Activated CD8-positive, alpha-beta T cell treated with anti-CD3 and anti-CD28 coated beads, Interleukin-2, amount 10 ng/mL, durations not matched to agents 7 days and 5 days (primary cell): ENCODE data around the gene GK2. TPM values are rescaled to one million over a fixed set of nuclear protein-coding genes. Genes with fewer than 3 reads are reported as not detected.

Experiments
- ATAC-seq: fragments of 150-1000 bp; cut with Tn5 transposase; one replicate; pipeline ENCODE4 v1.10.0; 2021; ENCODE audit warnings: moderate library complexity
- CTCF ChIA-PET: fragments of 350-600 bp; sonication (Branson Sonifier 250); formaldehyde crosslinking; loops from one replicate; lab custom pipeline; 2021; ENCODE audit warnings: antibody characterized with exemption; lab: Charles Lee
- POLR2A ChIA-PET: fragments of 350-600 bp; sonication (Branson Sonifier 250); formaldehyde crosslinking; loops from one replicate; lab custom pipeline; 2021; ENCODE audit warnings: antibody characterized with exemption; lab: Charles Lee
- DNase-seq: peaks from one replicate; pipeline ENCODE4 v3.0.0-alpha.2; 2020
- H3K27ac Mint-ChIP-seq: one replicate; pipeline ENCODE4 v1.8.0; 2021; ENCODE audit warnings: mild to moderate bottlenecking, mixed read lengths
- H3K27me3 Mint-ChIP-seq: one replicate; pipeline ENCODE4 v1.8.0; 2021; ENCODE audit warnings: low read depth, mixed read lengths
- H3K36me3 Mint-ChIP-seq: one replicate; pipeline ENCODE4 v1.8.0; 2021; ENCODE audit warnings: low read depth, mixed read lengths
- H3K4me1 Mint-ChIP-seq: one replicate; pipeline ENCODE4 v1.8.0; 2021; ENCODE audit warnings: low read depth, mixed read lengths
- H3K4me3 Mint-ChIP-seq: one replicate; pipeline ENCODE4 v1.8.0; 2021; ENCODE audit warnings: mild to moderate bottlenecking, mixed read lengths
- H3K9me3 Mint-ChIP-seq: one replicate; pipeline ENCODE4 v1.8.0; 2022; ENCODE audit warnings: mixed read lengths; ENCODE audit not compliant: insufficient read depth
- total RNA-seq, 2 experiments: library from RNA; stranded (reverse); gene quantifications; one replicate each; pipeline ENCODE4 v1.2.3, GENCODE V29; 2021

The GK2 gene
- total RNA-seq, 2 experiments from 2014 or later: not detected

GRCh38 chr4:79413886-79414285 is 5.9 kb upstream of the GK2 start:
- no peaks in the 10 kb centered on the region for H3K9me3 Mint-ChIP-seq
- H3K4me3 Mint-ChIP-seq: no peak overlapping the region
- no peak for DNase-seq

GRCh38 chr4:79413032-79413885 is 5.2 kb upstream of the GK2 start:
- Mint-ChIP-seq H3K36me3 (no peaks in the 10 kb centered on the region), H3K27ac (no peak overlapping the region), H3K27me3 (no peaks in the 10 kb centered on the region), H3K9me3 (peaks cover 4% of the 10 kb centered on the region), H3K4me3 (no peak overlapping the region), H3K4me1 (no peaks in the 10 kb centered on the region)
- ChIA-PET CTCF (no interaction called here), POLR2A (no interaction called here)
- no peak for DNase-seq
- ATAC-seq: no peak

More at GRCh38 chr4:79413886-79414285, 5.9 kb upstream of the GK2 start:
- H3K27me3 Mint-ChIP-seq: no peaks in the 10 kb centered on the region
- no peak overlapping the region for H3K27ac Mint-ChIP-seq
- CTCF ChIA-PET: no interaction called here
- POLR2A ChIA-PET: no interaction called here
- no peak for ATAC-seq
- no peaks in the 10 kb centered on the region for H3K36me3 Mint-ChIP-seq
- no peaks in the 10 kb centered on the region for H3K4me1 Mint-ChIP-seq

GRCh38 chr4:79404666-79405065 is 3.4 kb downstream of the GK2 start:
- H3K9me3 Mint-ChIP-seq: peaks cover 4% of the 10 kb centered on the region
- DNase-seq (no peak), ATAC-seq (no peak)
- H3K36me3 Mint-ChIP-seq: no peaks in the 10 kb centered on the region
- ChIA-PET CTCF (no interaction called here), POLR2A (no interaction called here)
- no peak overlapping the region for H3K4me3 Mint-ChIP-seq
- no peaks in the 10 kb centered on the region for H3K27me3 Mint-ChIP-seq
- no peak overlapping the region for H3K27ac Mint-ChIP-seq
- no peaks in the 10 kb centered on the region for H3K4me1 Mint-ChIP-seq

- H3K9me3 Mint-ChIP-seq: peaks cover 1% of the 10 kb centered on the region
- no peak overlapping the region for H3K4me3 Mint-ChIP-seq
- no peak for ATAC-seq
- no peaks in the 10 kb centered on the region for H3K27me3 Mint-ChIP-seq
- H3K4me1 Mint-ChIP-seq: no peaks in the 10 kb centered on the region
- no peak for DNase-seq
- POLR2A ChIA-PET: no interaction called here
- CTCF ChIA-PET: no interaction called here
- H3K36me3 Mint-ChIP-seq: no peaks in the 10 kb centered on the region
- H3K27ac Mint-ChIP-seq: no peak overlapping the region
These were observed 4.7 kb downstream of the GK2 start for GRCh38 chr4:79403356-79403755.

- Mint-ChIP-seq H3K27me3 (no peaks in the 10 kb centered on the region), H3K36me3 (no peaks in the 10 kb centered on the region), H3K9me3 (no peaks in the 10 kb centered on the region), H3K27ac (no peak overlapping the region), H3K4me3 (no peak overlapping the region), H3K4me1 (no peaks in the 10 kb centered on the region)
- ChIA-PET POLR2A (no interaction called here), CTCF (no interaction called here)
- ATAC-seq (no peak), DNase-seq (no peak)
These were observed 5.6 kb downstream of the GK2 start for GRCh38 chr4:79402332-79402851.

GRCh38 chr4:79399076-79399475 is 9.0 kb downstream of the GK2 start:
- Mint-ChIP-seq H3K27me3 (no peaks in the 10 kb centered on the region), H3K4me1 (no peaks in the 10 kb centered on the region), H3K36me3 (no peaks in the 10 kb centered on the region), H3K4me3 (no peak overlapping the region), H3K9me3 (no peaks in the 10 kb centered on the region), H3K27ac (no peak overlapping the region)
- ATAC-seq (no peak), DNase-seq (no peak)
- CTCF ChIA-PET: no interaction called here
- POLR2A ChIA-PET: no interaction called here

GRCh38 chr4:79397951-79398350 is 10.1 kb downstream of the GK2 start:
- no peaks in the 10 kb centered on the region for H3K4me1 Mint-ChIP-seq
- no peaks in the 10 kb centered on the region for H3K9me3 Mint-ChIP-seq
- ChIA-PET POLR2A (no interaction called here), CTCF (no interaction called here)
- H3K27me3 Mint-ChIP-seq: no peaks in the 10 kb centered on the region
- no peak for DNase-seq
- no peaks in the 10 kb centered on the region for H3K36me3 Mint-ChIP-seq
- ATAC-seq: no peak
- H3K4me3 Mint-ChIP-seq: no peak overlapping the region
- H3K27ac Mint-ChIP-seq: no peak overlapping the region

GRCh38 chr4:79396794-79397193 is 11.2 kb downstream of the GK2 start:
- H3K4me3 Mint-ChIP-seq: no peak overlapping the region
- no peaks in the 10 kb centered on the region for H3K4me1 Mint-ChIP-seq
- CTCF ChIA-PET: no interaction called here
- POLR2A ChIA-PET: no interaction called here
- H3K27me3 Mint-ChIP-seq: no peaks in the 10 kb centered on the region
- no peak for DNase-seq
- no peak for ATAC-seq
- H3K27ac Mint-ChIP-seq: no peak overlapping the region
- no peaks in the 10 kb centered on the region for H3K36me3 Mint-ChIP-seq
- H3K9me3 Mint-ChIP-seq: no peaks in the 10 kb centered on the region

- DNase-seq: no peak
- Mint-ChIP-seq H3K4me3 (no peak overlapping the region), H3K27me3 (no peaks in the 10 kb centered on the region), H3K4me1 (no peaks in the 10 kb centered on the region), H3K36me3 (no peaks in the 10 kb centered on the region), H3K9me3 (no peaks in the 10 kb centered on the region), H3K27ac (no peak overlapping the region)
- ChIA-PET POLR2A (no interaction called here), CTCF (no interaction called here)
- no peak for ATAC-seq
These were observed 12.2 kb downstream of the GK2 start for GRCh38 chr4:79395841-79396240.

GRCh38 chr4:79390890-79391289 is 17.1 kb downstream of the GK2 start:
- Mint-ChIP-seq H3K27me3 (no peaks in the 10 kb centered on the region), H3K27ac (no peak overlapping the region)

GRCh38 chr4:79385641-79386040 is 22.4 kb downstream of the GK2 start:
- Mint-ChIP-seq H3K36me3 (no peaks in the 10 kb centered on the region), H3K27ac (no peak overlapping the region), H3K9me3 (no peaks in the 10 kb centered on the region), H3K4me1 (no peaks in the 10 kb centered on the region), H3K4me3 (no peak overlapping the region), H3K27me3 (no peaks in the 10 kb centered on the region)
- ATAC-seq: no peak
- ChIA-PET CTCF (no interaction called here), POLR2A (no interaction called here)
- no peak for DNase-seq

More at GRCh38 chr4:79390890-79391289, 17.1 kb downstream of the GK2 start:
- ChIA-PET POLR2A (no interaction called here), CTCF (no interaction called here)
- Mint-ChIP-seq H3K4me1 (no peaks in the 10 kb centered on the region), H3K4me3 (no peak overlapping the region), H3K36me3 (no peaks in the 10 kb centered on the region), H3K9me3 (no peaks in the 10 kb centered on the region)
- ATAC-seq (no peak), DNase-seq (no peak)

GRCh38 chr4:79381161-79381560 is 26.9 kb downstream of the GK2 start:
- no peak for DNase-seq
- no peaks in the 10 kb centered on the region for H3K4me1 Mint-ChIP-seq
- no peaks in the 10 kb centered on the region for H3K27me3 Mint-ChIP-seq
- H3K27ac Mint-ChIP-seq: no peak overlapping the region
- no peaks in the 10 kb centered on the region for H3K36me3 Mint-ChIP-seq
- H3K9me3 Mint-ChIP-seq: no peaks in the 10 kb centered on the region
- ChIA-PET CTCF (no interaction called here), POLR2A (no interaction called here)
- no peak overlapping the region for H3K4me3 Mint-ChIP-seq
- no peak for ATAC-seq
